ENCODE measurements around the gene PLAC8.
"Not testable (repeated sequence)": the region's sequence is repeated elsewhere in the genome, so short reads cannot be mapped to it uniquely, and the experiment has no call there.

PLAC8 gene

GRCh38 chr4:83111751-83112141, 2.8 kb downstream of the PLAC8 start:
- DNase-seq: not testable (repeated sequence)

GRCh38 chr4:83110970-83111750, 3.4 kb downstream of the PLAC8 start:
- no peak for DNase-seq

DNA sequence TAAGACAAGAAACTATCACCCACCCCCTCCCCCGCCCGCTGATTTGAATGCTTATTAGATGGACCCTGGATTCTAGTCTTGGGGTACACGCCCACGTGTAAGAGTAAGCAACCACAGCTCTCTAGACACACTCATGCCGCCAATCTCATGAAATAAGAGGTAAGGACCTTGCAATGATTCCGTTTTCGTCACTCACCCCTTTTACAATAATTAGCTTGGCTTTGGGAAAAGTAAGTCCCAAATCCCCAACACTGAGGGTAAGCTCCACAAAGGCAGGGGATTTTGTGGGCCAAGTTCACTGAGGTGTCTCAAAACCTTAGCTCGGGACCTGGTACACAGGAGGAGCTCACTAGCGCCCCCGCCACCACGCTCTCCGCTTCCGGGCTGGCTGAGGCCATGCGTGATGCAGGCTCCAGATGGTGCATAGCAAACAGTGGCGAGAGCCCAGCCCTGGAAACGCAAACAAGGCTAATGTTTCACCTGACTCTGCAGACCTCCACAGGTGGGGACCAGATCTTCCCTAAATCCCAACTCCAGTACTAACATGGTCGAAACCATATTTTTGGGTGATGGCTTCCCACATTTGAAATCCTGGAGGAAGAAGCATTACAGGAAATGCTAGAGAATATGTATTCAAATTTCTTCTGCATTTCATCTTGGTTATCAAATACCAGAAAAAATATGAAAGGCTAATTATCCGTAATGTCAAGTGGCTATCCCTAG, 4.1 kb downstream of the PLAC8 start:
- peak; percentile 84 to 88 for DNase-seq

- DNase-seq: peak in 1 of 2 donors; percentile 32
Observed at GRCh38 chr4:83109480-83110222, 4.9 kb downstream of the PLAC8 start.

GRCh38 chr4:83108101-83108861, 6.2 kb downstream of the PLAC8 start:
- DNase-seq: no peak

DNA sequence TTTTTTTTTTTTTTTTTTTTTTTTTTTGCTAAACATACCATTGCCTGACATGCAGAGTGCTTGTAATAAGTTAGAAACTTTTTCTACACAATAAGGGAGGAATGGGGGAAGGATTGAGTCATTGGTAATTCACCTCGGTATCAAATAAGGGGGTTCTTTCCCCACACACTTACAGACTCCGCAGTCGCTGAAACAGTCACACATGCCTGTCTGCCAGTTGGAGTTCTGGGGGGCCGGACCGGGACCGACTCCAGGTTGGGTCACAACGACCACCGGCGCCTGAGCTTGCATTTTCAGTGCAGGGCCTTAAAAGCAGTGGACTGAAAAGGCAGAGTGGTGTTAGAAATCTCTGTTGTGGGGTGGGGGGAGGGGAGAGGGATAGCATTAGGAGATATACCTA, 6.9 kb downstream of the PLAC8 start:
- DNase-seq: peak in 1 of 2 donors; percentile 34

DNA sequence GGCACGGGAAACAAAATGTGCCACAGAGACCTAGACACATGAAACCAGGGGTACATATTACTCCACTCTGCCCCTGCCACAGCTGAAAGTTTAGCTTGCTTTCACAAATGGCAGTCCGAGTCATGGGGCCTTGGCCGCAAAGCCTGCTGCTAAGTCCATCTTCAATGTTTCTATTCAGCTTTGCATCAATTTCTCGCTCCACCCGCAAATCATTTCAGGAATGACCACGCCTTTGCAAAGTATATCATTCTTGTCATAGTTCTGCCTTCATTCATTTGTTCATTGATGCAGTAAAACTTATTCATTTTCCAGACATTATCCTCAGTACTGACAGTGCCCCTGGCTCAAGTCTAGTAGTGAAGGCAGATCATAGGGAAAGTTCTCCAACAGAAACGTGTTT, 9.5 kb downstream of the PLAC8 start:
- no peak for DNase-seq

DNA sequence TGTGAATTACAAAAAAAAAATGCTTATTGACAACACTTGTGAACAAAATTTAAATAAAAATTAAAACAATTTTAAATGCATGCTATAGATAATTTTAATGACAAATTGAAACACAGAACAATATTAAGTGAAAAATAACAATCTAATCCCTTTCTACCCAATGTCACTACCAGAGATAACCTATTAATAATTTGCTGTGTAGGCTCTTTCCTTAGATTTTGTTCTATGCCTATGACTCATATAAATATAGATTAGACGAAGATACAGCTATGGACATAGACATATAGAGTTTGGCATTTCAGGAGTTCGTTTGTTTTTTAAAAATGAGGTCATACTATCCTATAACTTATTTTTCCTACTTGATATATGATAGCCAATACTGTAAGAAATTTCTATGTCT, 18.1 kb downstream of the PLAC8 start:
- no peak for DNase-seq

DNA sequence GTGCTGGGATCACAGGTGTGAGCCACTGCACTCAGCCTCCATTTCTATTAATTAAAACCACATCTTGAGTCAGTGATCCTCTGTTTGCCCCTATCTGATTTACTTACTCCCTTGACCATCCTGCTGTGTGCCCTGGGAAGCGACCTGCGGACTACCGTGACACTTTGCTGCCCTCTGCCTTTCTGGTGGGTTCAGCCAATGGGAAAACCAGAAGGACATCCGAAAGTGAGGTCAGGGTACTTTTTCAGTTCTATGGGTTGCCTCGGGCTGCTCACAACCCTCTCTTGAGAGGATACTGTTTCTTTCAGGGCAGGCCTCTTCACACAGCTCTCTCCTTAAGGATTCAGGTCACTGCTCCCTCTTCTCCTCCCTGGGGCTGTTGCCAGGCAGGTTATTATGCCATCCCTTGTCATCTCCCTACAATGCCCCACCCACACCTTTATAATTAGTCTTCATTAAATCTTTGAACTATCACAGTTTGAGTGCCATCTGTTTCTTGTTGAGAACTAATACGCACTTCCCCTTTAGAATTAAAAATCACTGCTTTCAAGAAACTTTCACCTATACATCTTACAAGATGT, 21.4 kb downstream of the PLAC8 start:
- no peak for DNase-seq

- no peak for DNase-seq
Observed at GRCh38 chr4:83089410-83090157, 24.9 kb downstream of the PLAC8 start.

DNA sequence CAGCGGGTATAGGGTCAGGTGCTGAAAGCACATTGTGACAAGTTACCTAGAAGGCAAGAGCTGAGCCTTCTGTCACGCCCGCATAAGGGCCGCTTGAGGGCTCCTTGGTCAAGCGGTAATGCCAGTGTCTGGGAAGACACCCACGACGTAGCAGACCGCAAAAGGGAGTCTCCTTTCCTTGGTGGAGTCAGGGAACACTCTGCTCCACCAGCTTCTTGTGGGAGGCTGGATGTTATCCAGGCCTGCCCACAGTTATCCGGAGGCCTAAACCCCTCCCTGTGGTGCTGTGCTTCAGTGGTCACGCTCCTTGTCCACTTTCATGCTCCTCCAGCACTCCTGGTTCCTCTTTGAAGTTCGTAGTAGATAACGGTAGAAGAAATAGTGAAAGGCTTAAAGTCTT, 29.6 kb downstream of the PLAC8 start:
- not testable (repeated sequence) for DNase-seq

- DNase-seq: peak in 1 of 2 donors; percentile 50
Observed at GRCh38 chr4:83083925-83084475, 30.5 kb downstream of the PLAC8 start.

DNA sequence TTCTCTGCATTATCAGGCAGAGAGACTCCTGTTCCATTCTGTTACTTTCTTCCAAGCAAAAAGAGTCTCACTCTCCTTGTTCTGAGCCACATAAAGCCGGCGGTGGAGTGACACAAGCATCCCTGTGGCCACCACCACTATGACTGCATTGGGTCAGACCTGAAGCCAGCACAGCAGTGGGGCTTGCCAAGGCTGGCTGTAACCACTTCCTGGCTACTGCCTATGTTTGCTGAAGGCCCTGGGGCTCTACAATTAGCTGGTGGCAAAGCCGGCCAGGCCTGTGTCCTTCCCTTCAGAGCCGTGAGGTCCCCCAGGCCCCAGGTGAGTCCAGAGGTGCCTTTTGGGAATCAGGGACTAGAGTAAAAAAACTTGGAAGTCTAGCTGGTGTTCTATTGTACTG, 31.8 kb downstream of the PLAC8 start:
- no peak for DNase-seq

DNA sequence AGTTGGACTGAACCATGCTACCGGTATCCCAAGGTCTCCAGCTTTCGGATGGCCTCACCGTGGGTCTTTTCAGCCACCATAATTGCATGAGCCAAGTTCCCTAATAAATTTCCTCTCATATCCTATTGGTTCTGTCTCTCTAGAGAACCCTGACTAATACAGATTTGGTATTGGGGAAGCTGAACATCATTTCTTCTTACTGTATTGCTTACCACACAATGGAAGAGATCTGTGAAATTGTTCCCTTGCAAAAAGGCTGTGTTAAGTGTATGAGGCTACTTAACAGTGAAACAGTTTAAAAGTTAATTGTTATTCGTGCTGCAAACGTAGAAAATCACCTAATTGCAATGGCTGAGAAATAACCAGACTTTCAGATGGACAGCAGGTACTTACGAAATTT, 34.0 kb downstream of the PLAC8 start:
- DNase-seq: no peak

GRCh38 chr4:83075311-83076095, 39.0 kb downstream of the PLAC8 start:
- DNase-seq: no peak

DNA sequence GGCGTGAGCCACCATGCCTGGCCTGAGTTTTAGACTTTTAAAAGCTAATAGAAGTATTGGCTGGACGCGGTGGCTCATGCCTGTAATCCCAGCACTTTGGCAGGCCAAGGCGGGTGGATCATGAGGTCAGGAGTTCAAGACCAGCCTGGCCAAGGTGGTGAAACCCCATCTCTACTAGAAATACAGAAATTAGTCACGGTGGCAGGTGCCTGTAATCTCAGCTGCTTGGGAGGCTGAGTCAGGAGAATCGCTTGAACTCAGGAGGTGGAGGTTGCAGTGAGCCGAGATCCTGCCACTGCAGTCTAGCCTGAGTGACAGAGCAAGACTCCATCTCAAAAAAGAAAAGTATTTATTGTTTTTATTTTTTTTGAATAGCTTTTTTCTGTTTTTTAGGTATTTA, 39.7 kb downstream of the PLAC8 start:
- not testable (repeated sequence) for DNase-seq

GRCh38 chr4:83074086-83074704, 40.3 kb downstream of the PLAC8 start:
- peak; percentile 58 to 68 for DNase-seq

- DNase-seq: no peak
Observed at GRCh38 chr4:83071116-83071515, 43.4 kb downstream of the PLAC8 start.

- no peak for DNase-seq
Observed at GRCh38 chr4:83067058-83067639, 47.4 kb downstream of the PLAC8 start.

GRCh38 chr4:83065266-83065665, 49.3 kb downstream of the PLAC8 start:
- no peak for DNase-seq

All from activated CD4-positive, alpha-beta T cell treated with anti-CD3 and anti-CD28 coated beads for 4 hours (primary cell).